Stimulated activated CD4-positive, alpha-beta T cell treated with anti-CD3 and anti-CD28 coated beads, TNF-alpha, amount 100 ng/mL, for 1 hour (primary cell): ENCODE measurements around the gene DMWD.

Experiments used
- DNase-seq, 3 donors: peaks; one replicate each; pipeline ENCODE4 v3.0.0-alpha.2; 2020; ENCODE audit warnings: low read depth in 3 of 3, low spot score in 1 of 3

The DMWD gene

DNA sequence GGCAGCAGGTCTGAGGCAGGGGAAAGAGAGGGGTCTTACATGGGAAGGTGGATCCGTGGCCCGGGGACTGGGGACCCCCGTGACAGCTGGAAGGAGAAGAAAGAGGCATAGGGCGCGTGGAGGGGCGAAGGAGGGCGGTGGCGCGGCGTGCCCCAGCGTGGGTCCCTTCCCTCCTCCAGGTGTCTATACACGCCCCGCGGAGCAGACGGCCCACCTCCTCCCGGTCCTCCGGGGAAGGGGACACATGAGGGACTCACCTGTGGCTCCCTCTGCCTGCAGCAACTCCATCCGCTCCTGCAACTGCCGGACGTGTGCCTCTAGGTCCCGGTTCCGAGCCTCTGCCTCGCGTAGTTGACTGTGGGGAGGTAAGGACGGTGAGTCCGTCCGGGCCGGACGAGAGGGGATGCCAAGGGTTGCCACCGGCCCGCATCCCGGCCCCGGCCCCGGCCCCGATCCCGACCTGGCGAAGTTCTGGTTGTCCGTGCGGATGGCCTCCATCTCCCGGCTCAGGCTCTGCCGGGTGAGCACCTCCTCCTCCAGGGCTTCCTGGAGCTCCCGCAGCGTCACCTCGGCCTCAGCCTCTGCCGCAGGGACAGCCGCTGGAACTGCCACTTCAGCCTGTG is 21.2 kb downstream of the DMWD start:
- no peak for DNase-seq

- peak; percentile 70 to 89 (median 77) for DNase-seq
Measured at GRCh38 chr19:45770192-45771101, 22.2 kb downstream of the DMWD start.

DNA sequence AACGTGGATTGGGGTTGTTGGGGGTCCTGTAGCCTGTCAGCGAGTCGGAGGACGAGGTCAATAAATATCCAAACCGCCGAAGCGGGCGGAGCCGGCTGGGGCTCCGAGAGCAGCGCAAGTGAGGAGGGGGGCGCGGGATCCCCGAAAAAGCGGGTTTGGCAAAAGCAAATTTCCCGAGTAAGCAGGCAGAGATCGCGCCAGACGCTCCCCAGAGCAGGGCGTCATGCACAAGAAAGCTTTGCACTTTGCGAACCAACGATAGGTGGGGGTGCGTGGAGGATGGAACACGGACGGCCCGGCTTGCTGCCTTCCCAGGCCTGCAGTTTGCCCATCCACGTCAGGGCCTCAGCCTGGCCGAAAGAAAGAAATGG is 22.8 kb downstream of the DMWD start:
- peak in 1 of 3 donors; percentile 31 for DNase-seq

DNA sequence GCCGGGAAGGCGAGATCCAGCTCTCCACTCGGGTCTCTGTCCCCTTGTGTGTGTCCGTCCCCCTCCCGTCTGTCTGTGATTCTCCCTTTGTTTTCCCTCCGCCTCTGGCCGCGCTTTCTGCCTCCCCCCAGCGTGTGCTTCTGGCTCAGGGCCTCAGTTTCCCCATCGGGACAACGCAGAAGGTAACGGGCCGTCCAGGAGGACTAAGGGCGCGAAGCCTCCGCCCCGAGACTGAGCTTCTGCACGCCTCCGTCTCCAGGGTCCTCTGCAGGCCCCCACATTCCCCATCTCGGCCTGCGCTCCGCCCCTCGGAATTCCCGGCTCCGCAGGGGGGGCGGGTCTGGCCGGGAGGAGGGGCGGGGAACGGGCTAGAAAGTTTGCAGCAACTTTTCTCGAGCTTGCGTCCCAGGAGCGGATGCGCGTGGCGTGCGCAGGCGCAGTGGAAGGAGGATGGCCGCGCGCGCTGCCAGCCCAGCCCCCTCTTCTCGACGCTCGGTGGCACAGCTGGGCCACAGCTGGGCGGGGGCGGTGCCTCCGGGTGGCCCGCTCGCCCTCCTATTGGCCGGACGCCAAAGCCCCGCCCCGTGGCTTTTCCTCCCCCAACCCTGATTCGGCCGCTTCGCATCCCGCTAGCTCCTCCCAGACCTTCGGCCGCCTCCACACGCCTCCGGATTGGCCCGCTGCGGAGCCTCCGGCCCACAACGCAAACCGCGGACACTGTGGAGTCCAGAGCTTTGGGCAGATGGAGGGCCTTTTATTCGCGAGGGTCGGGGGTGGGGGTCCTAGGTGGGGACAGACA is 23.5 kb downstream of the DMWD start, which contains the start of gene SIX5:
Gene SIX5, minus strand, starts transcription at position 269 of the 799 bp plus-strand sequence. CDS start 408 bp downstream, outside the sequence.
- DNase-seq: peak; percentile 84 to 91 (median 85)

DNA sequence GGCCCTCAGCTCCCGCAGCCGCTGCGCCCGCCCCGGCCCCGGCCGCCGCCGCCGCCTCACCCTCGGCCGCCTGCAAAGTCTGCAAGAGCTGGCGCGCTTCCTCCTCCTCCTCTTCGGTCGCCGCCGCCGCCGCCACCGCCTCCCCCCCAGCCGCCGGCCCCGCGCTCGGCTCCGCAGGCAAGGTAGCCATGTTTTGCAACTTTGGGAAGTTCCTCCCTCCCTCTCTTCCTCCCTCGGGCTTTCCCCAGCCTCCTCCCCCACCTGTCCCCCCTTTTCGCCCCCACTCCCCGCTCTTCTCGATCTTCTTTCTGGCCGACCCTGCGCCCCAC is 24.0 kb downstream of the DMWD start:
- peak in 1 of 3 donors; percentile 21 for DNase-seq

- peak in 1 of 3 donors; percentile 18 for DNase-seq
Measured at GRCh38 chr19:45767881-45768654, 24.6 kb downstream of the DMWD start.

- no peak for DNase-seq
Measured at GRCh38 chr19:45767410-45767880, 25.2 kb downstream of the DMWD start.

- no peak for DNase-seq
Measured at GRCh38 chr19:45766869-45767346, 25.7 kb downstream of the DMWD start.

DNA sequence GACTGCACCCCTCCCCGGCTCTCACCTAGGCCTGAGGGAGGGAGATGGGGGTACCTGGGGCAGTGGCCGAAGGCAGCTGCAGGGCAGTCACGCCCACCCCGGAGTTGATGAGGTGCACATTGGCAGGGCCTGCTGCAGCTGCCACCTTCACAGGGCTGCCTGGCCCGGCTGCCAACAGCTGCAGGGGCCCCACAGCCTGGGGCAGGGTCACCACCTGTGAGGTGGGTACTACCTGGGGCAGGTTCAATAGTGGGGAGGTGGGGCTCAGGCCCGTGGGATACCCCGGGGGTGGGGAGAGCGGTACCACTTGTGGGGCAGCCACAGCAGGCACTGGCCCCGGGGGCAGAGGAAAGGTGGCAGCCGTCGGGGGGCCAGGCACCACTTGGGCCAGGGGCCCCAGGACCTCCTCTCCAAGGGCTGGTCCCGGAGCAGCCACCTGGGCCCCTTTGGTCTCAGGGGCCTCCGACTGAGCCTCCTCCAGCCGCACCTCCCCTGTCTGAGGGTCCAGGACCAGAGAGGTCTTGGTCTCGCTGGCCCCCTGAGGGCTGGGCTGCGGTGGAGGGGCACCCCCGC is 26.3 kb downstream of the DMWD start:
- no peak for DNase-seq

GRCh38 chr19:45765702-45766295 is 26.8 kb downstream of the DMWD start:
- DNase-seq: no peak

DNA sequence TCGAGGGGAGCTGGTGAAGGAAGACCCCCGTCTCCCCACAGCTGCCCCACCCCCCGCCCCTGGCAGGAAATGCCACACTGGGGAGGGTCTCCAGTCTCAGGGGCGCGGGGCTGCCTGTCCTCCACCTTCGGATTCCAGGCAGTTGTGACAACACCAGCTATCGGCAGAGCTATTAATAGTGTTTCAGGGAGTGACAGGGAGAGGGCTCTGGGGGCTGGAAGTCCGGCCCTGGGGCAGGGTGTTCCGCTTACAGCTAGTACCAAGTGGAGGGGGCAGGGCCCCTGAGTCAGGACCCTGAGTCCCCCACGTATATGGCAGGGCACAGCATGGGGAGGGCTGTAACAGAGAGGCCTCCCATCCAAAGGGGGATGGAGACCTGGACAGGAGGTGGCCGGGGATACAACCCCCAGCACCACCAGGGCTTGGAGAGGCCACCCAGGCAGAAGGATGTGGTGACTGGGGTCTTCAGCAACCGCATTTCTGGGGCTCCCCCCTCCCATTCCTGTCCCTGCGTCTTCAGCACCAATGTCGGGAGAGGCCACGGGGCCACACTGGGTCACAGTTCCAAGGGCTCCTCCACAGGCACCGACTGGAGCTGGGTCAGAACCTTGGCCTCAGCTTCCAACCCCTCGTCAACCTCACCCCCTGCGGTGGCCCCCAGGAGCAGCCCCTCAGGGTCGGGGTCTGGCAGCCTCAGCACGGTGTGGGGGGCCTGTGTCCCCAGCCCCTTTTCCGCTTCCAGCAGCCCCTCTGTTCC is 27.5 kb downstream of the DMWD start:
- no peak for DNase-seq

DNA sequence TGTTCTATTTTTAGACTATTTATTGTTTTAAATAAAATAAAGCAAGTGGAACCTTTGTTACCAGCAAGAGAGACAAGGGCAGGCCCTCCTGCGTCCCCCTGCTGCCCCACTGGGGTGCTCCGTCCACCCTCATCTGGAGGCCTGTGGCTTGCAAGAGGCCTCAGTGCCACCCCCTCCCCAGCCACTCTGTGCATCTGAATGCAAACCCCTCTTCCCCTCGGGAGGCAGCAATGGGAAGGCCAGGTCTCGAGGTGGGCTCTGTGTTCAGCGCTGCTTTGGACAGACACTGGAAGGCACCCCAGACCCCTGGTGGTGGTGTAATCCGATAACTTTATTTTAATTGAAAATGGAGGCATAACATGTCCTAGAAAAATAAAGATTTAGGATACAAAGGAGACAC is 28.2 kb downstream of the DMWD start:
- DNase-seq: no peak

- DNase-seq: no peak
Measured at GRCh38 chr19:45763691-45764294, 28.9 kb downstream of the DMWD start.

DNA sequence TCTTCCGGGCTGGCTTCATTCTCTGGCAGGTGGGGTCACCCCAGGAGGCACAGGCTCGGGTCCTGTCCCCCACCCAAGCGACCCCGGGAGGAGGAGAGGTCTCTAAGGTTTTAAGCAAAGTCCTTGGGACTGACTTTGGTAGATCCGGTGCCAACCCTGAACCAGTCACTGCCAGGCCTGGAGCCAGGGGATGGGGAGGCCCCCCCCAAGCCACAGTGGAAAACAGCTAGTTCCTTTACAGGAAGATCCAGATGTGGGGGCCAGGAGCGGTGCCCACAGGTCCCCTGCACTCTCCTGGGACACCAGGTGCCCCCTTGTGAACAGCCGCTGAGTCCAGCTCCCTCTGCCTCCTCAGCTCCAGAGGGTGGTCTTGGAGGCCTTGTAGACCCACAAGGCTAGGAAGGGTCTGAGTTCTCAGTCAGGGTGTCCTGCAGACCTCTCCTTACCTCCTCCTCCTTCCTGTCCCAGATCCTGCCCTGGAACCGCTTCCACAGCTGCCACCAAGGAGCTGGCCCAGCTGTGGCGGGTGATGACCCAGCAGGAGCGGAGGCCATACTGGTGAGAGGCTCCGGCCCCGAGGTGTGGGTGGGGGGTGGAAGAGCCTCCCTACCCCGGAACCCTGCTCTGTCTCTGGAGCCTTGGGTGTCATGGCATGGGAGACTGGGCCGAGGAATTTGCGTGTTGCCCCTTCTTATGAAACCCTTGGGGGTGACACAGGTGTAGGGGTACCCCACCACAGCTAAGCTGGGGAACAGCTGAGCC is 29.6 kb downstream of the DMWD start:
- DNase-seq: no peak

- no peak for DNase-seq
Measured at GRCh38 chr19:45761714-45762113, 30.9 kb downstream of the DMWD start.

GRCh38 chr19:45758921-45759320 is 33.7 kb downstream of the DMWD start:
- no peak for DNase-seq

DNA sequence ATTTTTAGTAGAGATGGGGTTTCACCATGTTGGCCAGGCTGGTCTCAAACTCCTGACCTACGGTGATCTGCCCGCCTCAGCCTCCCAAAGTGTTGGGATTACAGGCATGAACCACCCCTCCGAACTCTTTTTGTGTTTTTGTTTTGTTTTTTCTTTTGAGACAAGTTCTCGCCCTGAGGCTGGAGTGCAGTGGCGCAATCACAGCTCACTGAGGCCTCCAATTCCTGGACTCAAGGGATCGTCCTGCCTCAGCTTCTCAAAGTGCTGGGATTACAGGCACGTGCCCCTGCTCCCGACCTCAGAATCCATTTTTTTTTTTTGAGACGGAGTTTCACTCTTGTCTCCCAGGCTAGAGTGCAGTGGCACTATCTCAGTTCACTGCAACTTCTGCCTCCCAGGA is 35.0 kb downstream of the DMWD start:
- no peak for DNase-seq

GRCh38 chr19:45754323-45754722 is 38.3 kb downstream of the DMWD start:
- DNase-seq: no peak
